ENCODE results near the gene JHY. TPM values are rescaled to one million over a fixed set of nuclear protein-coding genes. Genes with fewer than 3 reads are reported as not detected.

Gene JHY
- total RNA-seq, 4 donors from 2014 or later: 10.8 to 22.5 (median 12.8) TPM

DNA sequence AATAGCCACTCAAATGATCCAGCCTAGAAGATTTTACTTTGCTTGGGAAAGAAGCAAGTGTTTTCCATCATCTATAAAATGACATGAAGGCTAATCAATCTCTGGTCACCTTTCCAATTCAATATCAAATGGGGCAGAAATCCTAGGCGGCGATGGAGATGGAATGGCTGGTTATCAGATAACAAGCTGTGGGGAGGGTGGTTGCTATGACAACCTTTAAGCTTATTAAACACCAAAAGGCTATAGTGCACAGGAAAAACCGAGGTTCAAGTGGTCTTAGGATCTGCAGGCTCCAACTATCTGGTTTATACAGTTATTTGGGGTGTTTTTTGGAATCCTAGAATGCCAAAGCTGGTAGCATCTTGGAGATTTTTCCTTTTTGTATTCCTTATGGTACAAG, 113.0 kb downstream of the JHY start:
- TF ChIP-seq, protein P1, sequence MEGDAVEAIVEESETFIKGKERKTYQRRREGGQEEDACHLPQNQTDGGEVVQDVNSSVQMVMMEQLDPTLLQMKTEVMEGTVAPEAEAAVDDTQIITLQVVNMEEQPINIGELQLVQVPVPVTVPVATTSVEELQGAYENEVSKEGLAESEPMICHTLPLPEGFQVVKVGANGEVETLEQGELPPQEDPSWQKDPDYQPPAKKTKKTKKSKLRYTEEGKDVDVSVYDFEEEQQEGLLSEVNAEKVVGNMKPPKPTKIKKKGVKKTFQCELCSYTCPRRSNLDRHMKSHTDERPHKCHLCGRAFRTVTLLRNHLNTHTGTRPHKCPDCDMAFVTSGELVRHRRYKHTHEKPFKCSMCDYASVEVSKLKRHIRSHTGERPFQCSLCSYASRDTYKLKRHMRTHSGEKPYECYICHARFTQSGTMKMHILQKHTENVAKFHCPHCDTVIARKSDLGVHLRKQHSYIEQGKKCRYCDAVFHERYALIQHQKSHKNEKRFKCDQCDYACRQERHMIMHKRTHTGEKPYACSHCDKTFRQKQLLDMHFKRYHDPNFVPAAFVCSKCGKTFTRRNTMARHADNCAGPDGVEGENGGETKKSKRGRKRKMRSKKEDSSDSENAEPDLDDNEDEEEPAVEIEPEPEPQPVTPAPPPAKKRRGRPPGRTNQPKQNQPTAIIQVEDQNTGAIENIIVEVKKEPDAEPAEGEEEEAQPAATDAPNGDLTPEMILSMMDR (IDR thresholded peaks at IDR 0.05; ENCODE audit: low read depth): no peak

DNA sequence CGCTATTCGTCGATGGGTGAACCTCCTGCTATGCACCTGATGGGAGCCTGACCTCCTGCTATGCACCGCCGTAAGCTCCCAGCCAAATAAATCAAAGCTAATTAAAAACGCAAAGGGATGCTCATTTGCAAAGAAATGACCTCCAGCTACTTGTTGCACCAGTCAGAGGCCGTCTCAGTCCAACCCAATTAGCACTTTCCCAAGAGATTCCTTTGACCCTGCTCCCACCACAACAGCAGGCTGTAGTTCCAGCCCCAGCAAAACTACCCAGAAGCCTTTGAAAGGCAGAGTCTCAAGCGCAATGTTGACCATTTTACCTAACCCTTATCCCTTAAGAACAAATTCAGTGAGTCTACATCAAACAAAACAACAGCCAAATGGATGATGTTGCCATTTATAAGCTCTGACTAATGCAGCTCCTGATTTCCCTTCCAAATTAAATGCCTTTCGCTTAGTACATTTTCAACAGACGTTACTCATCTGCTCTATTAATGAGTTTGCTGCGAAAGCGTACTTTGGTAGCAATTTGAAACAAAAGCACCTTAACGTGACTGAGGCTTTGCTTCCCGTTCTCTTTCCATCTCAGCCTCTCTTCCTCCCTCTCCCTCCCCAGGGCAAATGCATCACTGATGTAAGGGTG, 116.3 kb downstream of the JHY start:
- TF ChIP-seq, protein P1 (IDR thresholded peaks at IDR 0.05; ENCODE audit: low read depth): no peak

DNA sequence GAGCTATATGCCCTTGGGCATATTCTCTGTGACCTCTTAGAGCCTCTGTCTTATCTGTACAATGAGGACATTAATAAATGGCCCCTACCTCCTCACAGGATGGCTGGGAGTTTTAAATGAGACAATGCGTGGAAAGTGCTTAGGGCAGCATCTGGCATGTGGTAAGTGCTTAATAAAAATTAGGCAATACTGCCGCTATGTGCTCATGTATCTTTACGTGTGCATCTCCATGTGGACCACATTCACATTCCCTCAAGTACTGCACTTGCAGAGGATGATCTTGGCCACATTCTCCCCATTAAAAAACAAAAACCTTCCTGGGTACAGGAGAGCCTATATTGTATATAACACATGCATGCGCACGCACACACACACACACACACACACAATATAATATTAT, 118.2 kb downstream of the JHY start:
- TF ChIP-seq, protein P1 (IDR thresholded peaks at IDR 0.05; ENCODE audit: low read depth): no peak

DNA sequence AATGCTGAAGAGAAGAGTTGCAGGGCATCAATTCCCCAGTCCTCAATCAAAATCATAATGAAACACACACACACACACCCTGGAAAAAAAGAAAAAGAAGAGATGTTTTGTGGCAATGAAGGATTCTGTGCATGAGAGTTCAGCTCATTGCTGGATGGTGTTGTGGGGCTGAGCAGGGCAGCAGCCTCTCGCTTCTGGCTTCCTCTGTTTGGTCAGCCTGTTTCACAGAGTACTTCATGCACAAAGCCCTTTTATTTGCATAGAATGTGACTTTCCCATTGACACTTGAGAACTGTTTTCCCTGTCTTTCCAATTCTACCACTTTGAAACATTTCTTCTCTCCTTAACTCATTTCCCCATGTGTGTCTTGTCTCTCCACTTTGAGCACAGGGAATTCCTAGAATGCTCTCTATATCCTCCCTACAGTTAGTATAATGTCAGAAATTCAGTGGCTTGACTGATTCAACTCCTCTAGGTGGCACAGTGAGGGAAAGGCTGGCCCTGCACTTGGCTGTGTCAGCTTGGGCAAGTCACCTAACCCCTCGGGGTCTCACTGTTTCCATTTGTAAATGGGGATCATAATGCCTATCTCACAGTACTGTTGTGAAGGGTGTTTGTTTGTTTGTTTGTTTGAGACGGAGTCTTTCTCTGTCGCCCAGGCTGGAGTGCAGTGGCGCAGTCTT, 124.4 kb downstream of the JHY start:
- TF ChIP-seq, protein P1 (IDR thresholded peaks at IDR 0.05; ENCODE audit: low read depth): no peak

Small RNAs within 50 kb of the gene (small RNA-seq; reads per million reads assigned to genes)
- not detected for gene RNU4-23P

Other genes with a start within 250 kb of the JHY start
- gene UBASH3B, start 227.0 kb upstream of the JHY start, total RNA-seq: 10 to 100 TPM in 1 of 4 donors, 1 to 10 TPM in 3; 2.4 to 15.3 (median 7.1) TPM
- 10 to 100 TPM in 1 of 4 donors, 1 to 10 TPM in 1, under 1 TPM in 1, not detected in 1; 0.57 to 17.2 (median 1.3) TPM for gene CRTAM, start 44.3 kb upstream of the JHY start, total RNA-seq
- not detected for gene BSX, start 99.1 kb downstream of the JHY start, total RNA-seq
- 1,000 to 10,000 TPM in 1 of 4 donors, 100 to 1,000 TPM in 3; 391 to 2,318 (median 532) TPM for gene HSPA8, start 179.4 kb downstream of the JHY start, total RNA-seq

Data from subcutaneous adipose tissue (tissue), 4 donors.